Stimulated activated effector memory CD8-positive, alpha-beta T cell treated with anti-CD3 and anti-CD28 coated beads, Interleukin-12 subunit alpha, Interleukin-12 subunit beta, amount 100 ng/mL, for 72 hours (primary cell): ENCODE measurements around the gene KCNJ15.
A peak's percentile ranks its signal among the peaks of the same experiment; 100 is the strongest.

Source experiments
- ATAC-seq: fragments of 150-1000 bp; cut with Tn5 transposase; 2 replicates; pipeline ENCODE4 v1.10.0; 2021
- DNase-seq, 2 donors: peaks; one replicate each; pipeline ENCODE4 v3.0.0; 2021 to 2022; ENCODE audit warnings: low spot score in 2 of 2
- H3K27ac Mint-ChIP-seq: one replicate; pipeline ENCODE4 v1.8.0; 2022; ENCODE audit warnings: mild to moderate bottlenecking, mixed read lengths
- H3K36me3 Mint-ChIP-seq: one replicate; pipeline ENCODE4 v1.8.0; 2022; ENCODE audit warnings: mild to moderate bottlenecking, mixed read lengths
- H3K4me1 Mint-ChIP-seq: one replicate; pipeline ENCODE4 v1.8.0; 2022; ENCODE audit warnings: mixed read lengths
- H3K4me3 Mint-ChIP-seq: one replicate; pipeline ENCODE4 v1.8.0; 2022; ENCODE audit warnings: mild to moderate bottlenecking, mixed read lengths
- H3K9me3 Mint-ChIP-seq: one replicate; pipeline ENCODE4 v1.8.0; 2022; ENCODE audit warnings: mixed read lengths

Gene KCNJ15

GRCh38 chr21:38355992-38356781 is 99.4 kb downstream of the KCNJ15 start:
- peak; percentile 28 to 72 for DNase-seq
- Mint-ChIP-seq H3K4me1 (no peaks in the 10 kb centered on the region), H3K9me3 (peaks cover 3% of the 10 kb centered on the region), H3K36me3 (no peaks in the 10 kb centered on the region), H3K4me3 (no peak overlapping the region), H3K27ac (no peak overlapping the region)
- peak; percentile 60 for ATAC-seq
